HG03039 (cell line): ENCODE measurements around the gene CRYGN.

ENCODE experiments used
- ATAC-seq: cut with Tn5 transposase; IDR thresholded peaks from one replicate; pipeline ENCODE4 v1.9.1; 2021; ENCODE audit warnings: mild to moderate bottlenecking, moderate library complexity; ENCODE audit not compliant: unreplicated experiment

Gene CRYGN

DNA sequence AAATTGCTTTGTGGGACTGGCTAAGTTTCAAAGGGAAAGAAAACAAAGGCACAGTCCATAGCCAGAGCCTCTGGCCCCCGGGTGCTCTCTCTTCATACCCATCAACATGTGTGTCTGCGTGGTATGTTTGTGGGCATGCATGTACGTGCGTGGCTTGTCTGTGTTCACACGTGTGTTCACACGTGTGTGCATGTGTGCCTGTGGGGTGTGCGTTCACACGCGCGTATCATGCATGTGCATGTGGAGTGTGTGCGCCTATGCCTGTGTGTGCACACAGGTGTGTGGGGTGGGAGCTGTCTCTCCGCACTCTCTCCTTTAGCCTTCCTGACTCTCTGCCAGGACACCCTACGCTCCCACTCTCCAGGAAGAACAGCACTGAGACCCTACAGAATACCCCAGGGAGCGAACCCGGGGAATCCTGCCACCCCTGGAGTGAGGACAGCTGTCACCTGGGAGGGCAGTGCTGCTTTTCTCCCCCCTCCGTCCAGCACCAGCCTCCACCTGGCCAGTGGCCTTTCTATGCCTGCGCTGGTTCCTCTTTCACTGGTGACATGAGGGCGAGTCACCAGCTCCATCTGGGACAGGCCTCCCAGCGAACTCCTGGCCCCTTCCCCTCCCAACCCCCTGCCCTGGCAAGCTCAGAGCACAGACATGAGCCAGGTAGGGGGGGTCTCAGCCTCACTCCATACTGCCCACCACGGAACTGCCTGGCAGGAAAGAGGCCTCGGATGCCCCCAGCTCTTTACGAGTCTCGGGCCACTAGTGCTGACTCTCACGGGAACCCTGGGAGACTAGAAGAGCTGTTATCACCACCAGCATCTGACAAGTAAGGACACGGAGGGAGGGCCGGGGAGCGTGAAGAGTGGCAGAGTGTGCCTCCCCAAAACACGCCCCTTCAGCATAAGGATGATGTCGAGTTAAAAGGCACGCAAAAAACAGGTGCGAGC, 46.6 kb downstream of the CRYGN start:
- no peak for ATAC-seq

DNA sequence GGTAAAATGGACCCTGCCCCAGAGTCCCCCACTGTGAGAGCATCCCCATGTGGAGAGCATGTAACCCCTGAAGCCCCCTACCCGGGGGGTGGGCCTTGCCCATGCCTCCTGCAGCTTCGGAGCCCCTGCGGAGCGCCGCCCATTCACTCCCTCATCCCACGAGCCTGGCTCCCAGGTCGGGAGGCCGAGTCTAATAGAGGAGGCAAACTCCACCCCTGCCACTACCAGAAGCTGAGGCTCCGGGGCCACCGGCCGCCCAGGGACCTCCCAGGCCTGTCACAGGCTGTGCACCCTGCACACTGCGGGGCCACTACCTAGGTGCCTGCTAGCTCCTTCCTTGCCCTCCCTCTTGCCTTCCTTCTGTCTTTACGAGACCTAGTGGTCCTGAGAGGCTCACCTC, 47.5 kb downstream of the CRYGN start:
- ATAC-seq = no peak

- no peak for ATAC-seq
Measured at GRCh38 chr7:151392002-151392401, 47.9 kb downstream of the CRYGN start.

- ATAC-seq = no peak
Measured at GRCh38 chr7:151391358-151391730, 48.6 kb downstream of the CRYGN start.

DNA sequence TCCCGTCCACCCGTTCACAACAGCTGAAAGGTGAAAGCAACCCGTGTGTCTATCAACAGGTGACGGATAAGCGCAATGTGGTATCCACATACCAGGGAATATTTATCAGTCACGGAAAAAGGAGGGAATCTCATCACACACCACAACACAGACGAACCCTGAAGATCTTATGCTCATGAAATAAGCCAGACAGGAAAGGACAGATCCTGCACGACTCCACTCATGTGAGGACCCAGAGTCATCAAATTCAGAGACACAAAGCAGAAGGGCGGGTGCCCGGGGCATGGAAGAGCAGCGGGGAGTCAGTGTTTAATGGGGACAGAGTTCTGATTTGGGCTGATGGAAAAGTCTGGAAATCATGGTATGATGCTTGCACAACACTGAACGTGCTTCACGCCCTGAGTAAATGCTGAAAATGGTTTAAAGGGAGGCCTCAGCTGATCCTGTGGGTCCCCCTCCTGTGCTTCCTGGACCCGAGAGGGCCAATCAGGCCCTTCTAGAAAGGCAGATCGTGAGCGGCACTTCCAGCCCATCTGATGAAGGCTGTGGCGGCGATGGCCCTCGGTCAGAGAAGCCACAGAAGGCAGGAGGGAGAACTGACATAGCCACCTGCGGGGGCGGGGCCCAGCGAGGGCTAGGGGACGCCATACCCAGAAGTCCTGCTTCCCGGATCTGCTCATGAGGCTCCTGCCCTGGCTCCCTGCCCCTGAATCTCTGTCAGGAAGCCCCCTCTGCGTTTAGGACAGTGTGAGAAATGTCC, 49.2 kb downstream of the CRYGN start:
- ATAC-seq = no peak

DNA sequence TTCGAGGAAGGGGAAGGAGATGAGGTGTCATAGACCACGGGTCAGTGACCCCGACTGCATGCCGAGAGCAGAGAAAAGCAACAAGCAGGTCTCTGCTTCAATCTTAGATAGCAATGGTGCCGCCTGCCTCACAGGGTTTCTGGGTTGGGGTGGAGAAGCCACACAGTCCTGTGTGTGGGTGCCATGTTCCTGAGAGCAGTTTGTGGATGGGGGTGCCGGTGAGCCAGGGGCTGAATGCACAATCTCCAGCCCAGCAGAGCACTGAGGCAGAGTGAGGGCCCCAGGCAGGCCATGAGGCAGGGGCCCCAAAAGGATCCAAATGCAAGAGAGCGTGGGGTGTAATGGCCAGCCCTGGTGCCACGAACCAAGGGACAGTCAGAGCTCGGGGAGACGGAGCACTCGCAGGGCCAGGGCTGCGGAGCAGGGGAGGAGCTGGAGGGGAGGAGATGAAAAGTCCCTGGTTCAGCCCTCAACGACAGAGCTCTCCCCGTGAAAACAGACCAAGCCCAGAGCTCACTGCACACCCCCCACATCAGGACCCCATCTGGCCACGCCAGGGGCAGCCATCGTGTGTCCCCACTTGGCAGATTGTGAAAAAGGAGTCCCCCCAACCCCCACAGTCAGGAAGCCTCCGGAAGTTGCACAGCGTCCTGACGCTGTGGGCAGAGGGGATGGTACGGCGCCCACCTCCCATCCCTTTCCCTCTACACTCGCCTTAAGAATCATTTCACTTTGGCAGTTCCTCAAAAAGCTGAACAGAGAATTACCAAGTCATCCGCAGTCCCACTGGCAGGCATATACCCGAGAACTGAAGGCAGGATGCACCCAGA, 50.0 kb downstream of the CRYGN start:
- ATAC-seq = no peak

DNA sequence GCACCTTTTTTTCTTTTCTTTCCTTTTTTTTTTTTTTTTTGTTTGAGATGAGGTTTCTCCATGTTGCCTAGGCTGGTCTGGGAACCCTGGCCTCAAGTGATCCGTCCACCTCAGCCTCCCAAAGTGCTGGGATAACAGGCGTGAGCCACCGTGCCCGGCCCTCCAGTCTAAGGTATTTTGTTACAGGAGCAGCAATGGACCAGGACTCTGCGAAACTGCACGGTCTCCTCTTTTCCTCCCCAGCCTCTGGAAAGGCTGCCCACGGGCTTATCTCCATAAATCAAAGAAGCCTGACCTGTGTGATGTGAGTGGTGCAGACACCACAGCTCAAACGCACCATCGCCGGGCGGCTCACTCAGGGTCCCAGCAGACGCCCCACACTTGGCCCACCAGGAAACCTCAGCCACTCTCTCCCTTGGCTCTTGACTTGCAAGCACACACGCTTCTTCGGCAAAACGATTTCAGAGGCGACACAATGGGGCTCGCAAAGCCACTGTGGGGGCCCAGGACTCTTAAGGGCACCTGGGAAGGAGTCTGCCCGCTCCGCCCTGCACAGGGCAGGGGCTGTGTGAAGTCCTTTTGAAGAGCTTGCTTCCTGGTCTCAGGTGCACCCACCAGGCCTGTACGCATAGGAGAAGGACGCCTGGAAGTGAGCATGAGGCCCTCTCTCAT, 50.7 kb downstream of the CRYGN start:
- ATAC-seq = no peak

DNA sequence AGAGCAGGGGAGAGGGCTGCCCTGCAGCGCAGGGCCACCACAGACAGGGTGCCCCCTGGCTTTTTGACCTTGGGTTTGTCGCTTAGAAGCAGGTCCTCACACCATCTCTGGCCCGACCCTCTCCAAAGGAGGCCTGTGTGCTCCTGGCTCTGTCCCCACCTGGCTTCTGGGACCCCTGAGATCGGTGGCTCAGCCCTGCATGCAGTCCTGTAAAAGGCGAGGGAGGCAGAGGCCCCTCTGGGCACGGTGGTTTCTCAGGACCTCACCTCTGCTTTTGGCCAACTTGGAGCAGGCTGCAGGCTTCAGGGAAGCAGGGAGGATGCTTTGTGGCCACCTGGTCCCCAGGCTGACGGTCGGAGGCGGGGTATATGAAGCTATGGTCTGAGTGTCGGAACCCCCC, 51.5 kb downstream of the CRYGN start:
- ATAC-seq = no peak

DNA sequence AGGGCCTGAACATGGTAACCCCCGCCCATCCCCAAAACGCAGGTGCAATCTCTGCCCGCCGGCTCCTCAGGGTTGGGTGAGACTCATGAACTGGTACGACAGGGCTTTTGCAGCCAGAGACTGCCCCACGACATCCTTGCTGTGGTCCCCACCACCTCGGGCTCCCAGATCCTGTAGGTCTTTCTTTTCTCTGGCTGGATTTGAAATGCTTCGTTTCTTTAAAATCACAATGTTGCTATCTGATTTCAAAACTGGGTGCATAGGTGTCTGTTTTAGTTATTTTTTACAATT, 52.0 kb downstream of the CRYGN start:
- ATAC-seq = no peak

DNA sequence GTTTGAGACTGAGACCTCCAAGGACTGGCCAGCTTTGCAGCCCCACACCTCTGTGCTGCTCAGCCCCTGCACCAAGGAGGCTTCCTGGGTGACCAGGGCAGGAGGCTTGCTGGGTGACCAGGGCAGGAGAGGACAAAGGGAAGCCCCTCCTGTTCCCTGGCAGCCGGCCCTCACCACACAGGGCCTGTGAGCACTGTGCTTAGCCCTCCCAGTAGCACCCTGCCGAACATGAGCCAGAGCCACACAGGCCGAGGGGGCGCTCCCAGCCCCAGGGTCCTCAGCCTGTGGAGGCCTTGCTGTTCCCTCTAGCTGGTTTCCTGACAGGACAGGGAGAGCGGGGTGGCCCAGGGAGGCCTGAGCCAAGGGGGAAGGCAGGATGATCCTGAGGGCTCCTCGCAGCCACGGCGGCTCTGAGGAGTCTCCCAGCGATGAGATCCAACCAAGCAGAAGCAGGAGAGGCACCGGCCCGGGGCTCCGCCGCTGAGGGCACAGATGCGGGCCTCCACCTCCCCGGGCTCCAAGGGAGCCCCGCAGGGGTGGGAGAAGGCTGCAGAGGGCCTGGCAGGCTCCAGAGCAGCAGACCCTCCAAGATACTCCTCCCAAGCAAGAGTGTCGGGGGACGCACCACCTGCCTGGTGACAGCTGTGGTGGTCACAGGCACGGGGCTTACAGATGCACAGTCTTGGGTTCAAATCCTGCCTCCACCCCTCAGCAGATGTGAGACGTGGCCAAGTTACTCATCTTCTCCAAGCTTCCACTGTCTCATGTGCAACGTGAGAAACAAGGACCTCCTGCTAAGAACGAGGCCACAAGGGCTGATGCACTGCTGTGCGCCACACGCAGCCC, 52.6 kb downstream of the CRYGN start:
- ATAC-seq = no peak

- ATAC-seq = no peak
Measured at GRCh38 chr7:151386301-151387160, 53.4 kb downstream of the CRYGN start.

- ATAC-seq = no peak
Measured at GRCh38 chr7:151385626-151386300, 54.2 kb downstream of the CRYGN start.

GRCh38 chr7:151384776-151385625, 54.9 kb downstream of the CRYGN start:
- no peak for ATAC-seq

DNA sequence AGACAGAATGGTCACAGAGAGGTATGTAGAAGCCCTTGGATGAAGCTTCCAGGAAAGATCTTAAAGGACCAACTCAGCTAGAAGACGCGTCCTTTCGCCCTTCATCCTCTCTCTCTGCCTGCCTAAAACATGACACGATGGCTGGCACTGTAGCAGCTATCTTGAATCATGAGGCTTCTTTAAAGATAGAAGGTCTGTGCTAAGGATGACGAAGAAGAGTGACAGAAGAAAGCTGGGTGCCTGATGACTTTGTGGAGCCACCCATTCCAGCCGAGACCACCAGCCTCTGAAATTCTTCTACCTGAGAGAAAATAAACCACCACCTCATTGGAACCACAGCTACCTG, 55.6 kb downstream of the CRYGN start:
- no peak for ATAC-seq

DNA sequence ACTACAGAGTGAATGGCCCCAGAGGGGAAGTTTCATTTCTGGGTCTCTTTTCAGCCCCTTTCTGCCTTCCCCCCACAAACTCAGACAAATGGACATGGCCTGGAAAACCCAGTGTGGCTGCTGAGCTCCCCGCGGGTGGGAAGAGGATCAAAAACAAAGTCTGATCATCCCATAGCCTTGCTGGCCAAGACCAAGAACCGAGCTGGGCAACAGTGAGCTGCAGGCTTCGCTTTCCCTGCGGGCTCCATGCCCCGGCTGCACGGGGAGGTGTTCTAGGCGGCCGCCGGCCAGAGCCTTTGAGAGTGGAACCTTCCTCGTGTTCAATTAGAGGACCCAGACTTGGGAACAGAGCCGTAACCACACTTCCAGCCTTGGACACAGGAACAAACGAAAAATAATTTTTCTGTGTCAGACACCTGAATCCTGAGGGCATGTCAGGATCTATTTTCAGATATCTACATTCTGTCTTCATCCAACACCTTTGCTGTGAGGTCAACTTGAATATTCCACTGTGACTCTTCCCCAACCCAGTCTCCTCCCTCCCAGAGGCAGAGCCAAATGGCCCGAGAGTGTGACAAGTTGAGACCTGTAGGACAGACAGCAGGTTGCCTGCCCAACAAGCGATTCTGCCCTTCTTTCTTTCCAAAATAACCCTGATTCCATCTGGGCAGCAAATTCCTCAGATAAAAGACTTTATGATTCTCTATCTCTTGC, 56.1 kb downstream of the CRYGN start:
- ATAC-seq = no peak

DNA sequence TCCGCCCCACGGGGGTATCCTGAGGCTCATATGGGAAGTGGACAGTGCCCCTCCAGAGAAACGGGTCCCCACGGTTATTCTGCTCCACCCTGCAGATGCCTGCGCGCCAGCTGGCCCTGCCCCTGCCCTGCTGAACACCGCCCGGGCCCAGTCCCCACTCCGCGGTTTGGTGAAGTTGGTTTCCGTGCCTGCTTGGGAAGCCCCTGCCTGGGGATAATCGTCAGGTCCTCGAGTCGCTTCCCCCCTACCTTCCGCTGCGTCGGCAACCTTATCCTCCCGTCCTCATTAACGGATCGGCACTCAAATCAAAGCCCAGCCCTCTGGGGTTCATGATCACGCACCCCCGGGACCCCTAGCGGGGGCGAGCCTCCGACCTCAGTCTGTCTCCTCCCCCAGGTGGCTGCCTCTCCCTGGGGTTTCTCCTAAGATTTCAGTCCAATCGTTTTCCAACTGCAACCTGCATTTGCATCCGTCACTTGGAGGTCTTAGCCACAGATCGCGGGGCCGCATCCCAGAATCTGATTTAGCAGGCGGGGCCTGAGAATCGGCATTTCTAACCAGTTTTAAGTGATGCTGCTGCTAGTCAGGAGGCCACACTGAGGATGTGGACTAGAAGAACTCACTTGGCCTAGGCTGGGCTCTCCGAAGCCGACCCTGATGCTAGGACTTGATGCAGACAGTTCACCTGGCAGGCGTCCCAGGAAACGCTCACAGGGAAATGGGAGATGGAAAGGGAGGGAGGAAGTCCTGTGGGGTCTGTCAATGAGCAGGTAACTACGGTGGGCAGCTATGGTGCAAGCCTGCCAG, 57.7 kb downstream of the CRYGN start:
- ATAC-seq = no peak
